GM12878 (cell line): Measurements from ENCODE around the gene DPP4. TPM values are rescaled to one million over a fixed set of nuclear protein-coding genes. Genes with fewer than 3 reads are reported as not detected.

ENCODE experiments used
- ATAC-seq: fragments of 200-7000 bp; cut with Tn5 transposase; 3 replicates; pipeline ENCODE4 v1.9.1; 2020; ENCODE audit warnings: mild to moderate bottlenecking, moderate library complexity
- BruUV-seq: library from RNA; stranded (reverse); fragments of 400-500 nt; replicated peaks from 2 replicates; lab custom pipeline; 2021; lab: Mats Ljungman, UMichigan
- CTCF ChIA-PET: fragments of 300-600 bp; sonication (Branson Sonifier 250); formaldehyde crosslinking; extraction: SDS; loops from one replicate; lab custom pipeline; 2021; ENCODE audit warnings: inconsistent platforms; lab: Yijun Ruan, JAX
- POLR2A ChIA-PET: fragments of 350-600 bp; formaldehyde crosslinking; extraction: SDS; loops from one replicate; lab custom pipeline; 2021; ENCODE audit warnings: inconsistent platforms; lab: Charles Lee
- RAD21 ChIA-PET: fragments of 300-600 bp; sonication (Branson Sonifier 250); formaldehyde crosslinking; loops from one replicate; lab custom pipeline; 2023; ENCODE audit warnings: antibody characterized with exemption; ENCODE audit not compliant: unreplicated experiment; lab: Charles Lee
- SMC1A ChIA-PET: fragments of 300-600 bp; sonication (Branson Sonifier 250); formaldehyde crosslinking; loops from one replicate; lab custom pipeline; 2023; ENCODE audit not compliant: unreplicated experiment, uncharacterized antibody; lab: Charles Lee
- DNase-seq: peaks from one replicate; pipeline ENCODE4 v3.0.0-alpha.2; 2011; ENCODE audit warnings: low read depth, low spot score
- FAIRE-seq: peaks from 3 replicates; lab custom pipeline; 2011; peaks lifted over from hg19 to GRCh38; lab: Jason Lieb, UNC
- H2AFZ ChIP-seq: 2 replicates; pipeline ENCODE4 v1.6.0; 2011; ENCODE audit warnings: low read depth, low read length, control low read depth; ENCODE audit not compliant: control insufficient read depth
- H3K27ac ChIP-seq: 2 replicates; pipeline ENCODE4 v1.5.1; 2011; ENCODE audit warnings: control low read depth; ENCODE audit not compliant: control insufficient read depth, insufficient read depth
- H3K27me3 ChIP-seq, 2 experiments: replicated peaks in 1 of 2; 2 replicates each; pipeline versions ENCODE4 v1.6.0 to v1.6.1; 2011; ENCODE audit warnings: low read length in 1 of 2; ENCODE audit not compliant: control insufficient read depth in 2 of 2, insufficient read depth in 2 of 2
- H3K36me3 ChIP-seq, 2 experiments: 2 replicates each; pipeline ENCODE4 v1.5.1; 2011; ENCODE audit warnings: low read length in 1 of 2; ENCODE audit not compliant: control insufficient read depth in 2 of 2, insufficient read depth in 2 of 2
- H3K4me1 ChIP-seq: 2 replicates; pipeline ENCODE4 v1.6.1; 2011; ENCODE audit warnings: mild to moderate bottlenecking, low read length, moderate library complexity, mixed read lengths; ENCODE audit not compliant: control insufficient read depth, insufficient read depth
- H3K4me2 ChIP-seq: 2 replicates; pipeline ENCODE4 v1.6.0; 2011; ENCODE audit warnings: control low read depth; ENCODE audit not compliant: control insufficient read depth, insufficient read depth
- H3K4me3 ChIP-seq: fragments of 200-600 bp; sonication (generic); 2 replicates; pipeline ENCODE4 v1.5.1; 2016
- H3K79me2 ChIP-seq: 2 replicates; pipeline ENCODE4 v1.6.0; 2011; ENCODE audit warnings: low read length; ENCODE audit not compliant: control insufficient read depth, insufficient read depth
- H3K9ac ChIP-seq: 2 replicates; pipeline ENCODE4 v1.8.0; 2011; ENCODE audit warnings: low read length, control low read depth, mixed read lengths; ENCODE audit not compliant: control insufficient read depth, insufficient read depth
- H3K9me3 ChIP-seq: replicated peaks from 3 replicates; pipeline ENCODE4 v1.5.1; 2011; ENCODE audit warnings: mild to moderate bottlenecking, low read length; ENCODE audit not compliant: control insufficient read depth, insufficient read depth
- H4K20me1 ChIP-seq: 2 replicates; pipeline ENCODE4 v1.6.0; 2011; ENCODE audit not compliant: control insufficient read depth, insufficient read depth
- CBFB ChIP-seq: IDR thresholded peaks from 2 replicates; pipeline ENCODE4 v1.6.1; 2016; ENCODE audit warnings: antibody characterized with exemption, low read depth
- CBX3 ChIP-seq: fragments of 200-600 bp; sonication (generic); IDR thresholded peaks from 2 replicates; pipeline ENCODE4 v1.6.1; 2016; ENCODE audit warnings: low read depth, borderline replicate concordance
- CEBPZ ChIP-seq: fragments of 150-350 bp; IDR thresholded peaks from 2 replicates; pipeline ENCODE4 v1.6.1; 2016; ENCODE audit warnings: low read depth, low read length
- CREM ChIP-seq: IDR thresholded peaks from 2 replicates; pipeline ENCODE4 v1.6.1; 2014; ENCODE audit warnings: antibody characterized with exemption, low read depth
- IKZF2 ChIP-seq, 2 experiments: fragments of 450-650 bp; IDR thresholded peaks; 2 replicates each; pipeline ENCODE4 v1.6.1; 2017; ENCODE audit warnings: mild to moderate bottlenecking in 2 of 2, moderate library complexity in 2 of 2
- NR2C2 ChIP-seq: IDR thresholded peaks from 2 replicates; pipeline ENCODE4 v1.6.1; 2011; ENCODE audit warnings: borderline replicate concordance, low read depth; ENCODE audit not compliant: control insufficient read depth, insufficient read length
- RELB ChIP-seq: fragments of 450-650 bp; IDR thresholded peaks from 2 replicates; pipeline ENCODE4 v1.6.1; 2017; ENCODE audit warnings: low read depth, mild to moderate bottlenecking, moderate library complexity
- ZNF217 ChIP-seq: fragments of 450-650 bp; IDR thresholded peaks from 2 replicates; pipeline ENCODE4 v1.6.1; 2017; ENCODE audit warnings: antibody characterized with exemption, mild to moderate bottlenecking
- WGBS: methylation state at CpG from one replicate; pipeline ENCODE4 v1.1.6; 2016; ENCODE audit warnings: low lambda C conversion rate; ENCODE audit not compliant: insufficient replicate concordance, insufficient coverage; ENCODE audit errors: missing lambda C conversion rate; 5-methylcytosine and 5-hydroxymethylcytosine counted together
- in situ Hi-C: fragments of 300-500 bp; cut with MboI; formaldehyde crosslinking; loops from 9 replicates; pipeline ENCODE4 v1.14.3; 2018; ENCODE audit warnings: mixed read lengths
- intact Hi-C: fragments of 100-400 bp; cut with micrococcal nuclease; formaldehyde crosslinking; loops from one replicate; pipeline ENCODE4 v1.14.2; 2022; ENCODE audit not compliant: unreplicated experiment
- polyA plus RNA-seq, 11 experiments: library from polyadenylated mRNA; depleted of rRNA in 4 of 11; unstranded in 6 of 11; stranded (reverse) in 5 of 11; fragments of >200 nt; fragmentation: Nextera tagmentation in 4 of 11; fragmentation: Illumina TruSeq in 1 of 11; extraction: Ambion mirVana in 4 of 11; extraction: Trizol in 1 of 11; gene quantifications; 1 replicate in 1 of 11; 2 replicates in 10 of 11; pipeline versions ENCODE4 v1.2.1 to v1.2.3, GENCODE V29; 2011 to 2016; ENCODE audit warnings: inconsistent platforms in 2 of 11, missing spikeins in 2 of 11, low read depth in 1 of 11
- total RNA-seq, 4 experiments: library from RNA; depleted of rRNA in 3 of 4; stranded (reverse); fragments of >200 nt in 3 of 4; fragmentation: Illumina TruSeq in 1 of 4; extraction: Trizol in 1 of 4; gene quantifications; 2 replicates each; pipeline versions ENCODE4 v1.2.1 to v1.2.3, GENCODE V29; 2013 to 2021
- TF ChIP-seq, protein P1 (sequence below): fragments of 450-650 bp; IDR thresholded peaks from 2 replicates; pipeline ENCODE4 v1.6.1; 2017; ENCODE audit warnings: mild to moderate bottlenecking, low read depth, inconsistent platforms; ENCODE audit not compliant: poor library complexity, severe bottlenecking
- TF ChIP-seq, protein P2 (sequence below): fragments of 450-650 bp; conservative IDR thresholded peaks from 2 replicates; pipeline ENCODE4 v1.6.1; 2017; ENCODE audit warnings: mild to moderate bottlenecking, moderate library complexity
- TF ChIP-seq, protein P3 (sequence below): fragments of 450-650 bp; IDR thresholded peaks from 2 replicates; pipeline ENCODE4 v1.6.1; 2014; ENCODE audit warnings: mild to moderate bottlenecking

DPP4 gene
- total and polyA plus RNA-seq, 10 of the 15 experiments (the other 5 are each of a cell fraction or from before 2014, with no cell fraction given), result 4.1 to 11.4 (median 9.3) TPM

DNA sequence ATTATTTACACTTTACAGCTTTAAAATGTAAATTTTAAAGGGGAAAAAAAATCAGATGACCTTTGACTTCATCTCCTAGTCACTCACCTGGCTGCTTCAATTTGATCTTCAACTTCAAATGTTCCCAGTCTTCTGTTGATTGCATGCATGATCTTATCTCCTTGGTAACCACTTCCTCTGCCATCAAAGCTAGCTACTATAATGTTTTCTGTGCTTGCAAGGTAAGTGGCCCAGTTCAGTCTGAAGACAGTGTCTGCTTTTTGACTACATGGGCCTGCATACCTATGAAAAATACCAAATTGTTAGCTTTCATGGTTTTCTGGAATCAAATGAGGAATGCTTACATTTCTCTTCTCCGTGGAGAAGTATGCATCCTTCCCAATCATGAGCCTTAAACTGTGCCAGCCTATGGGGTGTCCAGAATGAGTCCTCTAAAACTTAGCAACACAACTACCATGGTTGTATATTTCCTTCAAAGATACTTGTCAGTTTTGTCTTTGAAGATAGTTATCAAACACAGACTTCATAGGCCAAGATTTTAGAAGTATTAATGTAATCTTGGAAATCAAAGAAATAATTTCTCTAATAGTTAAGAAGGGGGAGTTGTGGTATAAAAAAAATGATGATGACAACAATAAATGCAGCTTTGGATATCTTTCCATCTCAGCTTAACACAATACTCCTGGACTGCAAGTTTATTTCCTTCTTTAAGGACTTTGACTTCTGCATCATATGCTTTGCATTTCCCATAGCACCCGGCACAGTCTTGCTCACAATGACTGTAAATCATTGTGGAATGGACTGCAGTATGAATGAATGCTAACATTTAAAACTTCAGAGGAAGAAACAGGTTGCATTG lies 62.1 kb downstream of the DPP4 start:
- Histone ChIP-seq H4K20me1 (no peaks in the 10 kb centered on the region), H3K4me3 (no peak overlapping the region), H3K4me2 (no peak overlapping the region), H3K4me1 (no peaks in the 10 kb centered on the region), H3K27ac (no peak overlapping the region), H3K36me3 (no peaks in the 10 kb centered on the region), H3K9ac (no peak overlapping the region), H2AFZ (no peak overlapping the region), H3K27me3 (no peaks in the 10 kb centered on the region), H3K9me3 (no peaks in the 10 kb centered on the region), H3K79me2 (no peaks in the 10 kb centered on the region)
- no peak for FAIRE-seq
- RAD21 ChIA-PET, result interaction anchor here (4.1 kb wide), 1 partner anchor 114 kb away, joined by 28 read pairs; no protein-coding TSS in a partner anchor
- 8% methylated on average over 2 of the region's 2 CpGs for WGBS
- SMC1A ChIA-PET, result interaction anchor here (0.7 to 3.5 kb wide), 10 partner anchors 12 to 204 kb away, joined by 3 to 12 read pairs (median 6); partner anchors contain the start of gene DPP4
- intact Hi-C loops, result no loop called here
- in situ Hi-C loops, result no loop called here
- no peak for ATAC-seq
- CTCF ChIA-PET, result interaction anchor here (0.5 to 6.5 kb wide), 11 partner anchors 12 to 669 kb away, joined by 3 to 48 read pairs (median 4); partner anchors contain the start of gene DPP4
- DNase-seq, result no peak
- BruUV-seq, result no TSS peak
- POLR2A ChIA-PET, result interaction anchor here (0.6 kb wide), 1 partner anchor 766 kb away, joined by 3 read pairs; no protein-coding TSS in a partner anchor
- TF ChIP-seq CBFB (no peak), CREM (no peak), CEBPZ (no peak), RELB (no peak), CBX3 (no peak), ZNF217 (no peak), IKZF2 (IDR thresholded peaks at IDR 0.05) (no peak), NR2C2 (no peak)
- TF ChIP-seq, protein P1, sequence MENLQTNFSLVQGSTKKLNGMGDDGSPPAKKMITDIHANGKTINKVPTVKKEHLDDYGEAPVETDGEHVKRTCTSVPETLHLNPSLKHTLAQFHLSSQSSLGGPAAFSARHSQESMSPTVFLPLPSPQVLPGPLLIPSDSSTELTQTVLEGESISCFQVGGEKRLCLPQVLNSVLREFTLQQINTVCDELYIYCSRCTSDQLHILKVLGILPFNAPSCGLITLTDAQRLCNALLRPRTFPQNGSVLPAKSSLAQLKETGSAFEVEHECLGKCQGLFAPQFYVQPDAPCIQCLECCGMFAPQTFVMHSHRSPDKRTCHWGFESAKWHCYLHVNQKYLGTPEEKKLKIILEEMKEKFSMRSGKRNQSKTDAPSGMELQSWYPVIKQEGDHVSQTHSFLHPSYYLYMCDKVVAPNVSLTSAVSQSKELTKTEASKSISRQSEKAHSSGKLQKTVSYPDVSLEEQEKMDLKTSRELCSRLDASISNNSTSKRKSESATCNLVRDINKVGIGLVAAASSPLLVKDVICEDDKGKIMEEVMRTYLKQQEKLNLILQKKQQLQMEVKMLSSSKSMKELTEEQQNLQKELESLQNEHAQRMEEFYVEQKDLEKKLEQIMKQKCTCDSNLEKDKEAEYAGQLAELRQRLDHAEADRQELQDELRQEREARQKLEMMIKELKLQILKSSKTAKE, result no peak
- TF ChIP-seq, protein P2, sequence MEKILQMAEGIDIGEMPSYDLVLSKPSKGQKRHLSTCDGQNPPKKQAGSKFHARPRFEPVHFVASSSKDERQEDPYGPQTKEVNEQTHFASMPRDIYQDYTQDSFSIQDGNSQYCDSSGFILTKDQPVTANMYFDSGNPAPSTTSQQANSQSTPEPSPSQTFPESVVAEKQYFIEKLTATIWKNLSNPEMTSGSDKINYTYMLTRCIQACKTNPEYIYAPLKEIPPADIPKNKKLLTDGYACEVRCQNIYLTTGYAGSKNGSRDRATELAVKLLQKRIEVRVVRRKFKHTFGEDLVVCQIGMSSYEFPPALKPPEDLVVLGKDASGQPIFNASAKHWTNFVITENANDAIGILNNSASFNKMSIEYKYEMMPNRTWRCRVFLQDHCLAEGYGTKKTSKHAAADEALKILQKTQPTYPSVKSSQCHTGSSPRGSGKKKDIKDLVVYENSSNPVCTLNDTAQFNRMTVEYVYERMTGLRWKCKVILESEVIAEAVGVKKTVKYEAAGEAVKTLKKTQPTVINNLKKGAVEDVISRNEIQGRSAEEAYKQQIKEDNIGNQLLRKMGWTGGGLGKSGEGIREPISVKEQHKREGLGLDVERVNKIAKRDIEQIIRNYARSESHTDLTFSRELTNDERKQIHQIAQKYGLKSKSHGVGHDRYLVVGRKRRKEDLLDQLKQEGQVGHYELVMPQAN, result no peak
- TF ChIP-seq, protein P3, sequence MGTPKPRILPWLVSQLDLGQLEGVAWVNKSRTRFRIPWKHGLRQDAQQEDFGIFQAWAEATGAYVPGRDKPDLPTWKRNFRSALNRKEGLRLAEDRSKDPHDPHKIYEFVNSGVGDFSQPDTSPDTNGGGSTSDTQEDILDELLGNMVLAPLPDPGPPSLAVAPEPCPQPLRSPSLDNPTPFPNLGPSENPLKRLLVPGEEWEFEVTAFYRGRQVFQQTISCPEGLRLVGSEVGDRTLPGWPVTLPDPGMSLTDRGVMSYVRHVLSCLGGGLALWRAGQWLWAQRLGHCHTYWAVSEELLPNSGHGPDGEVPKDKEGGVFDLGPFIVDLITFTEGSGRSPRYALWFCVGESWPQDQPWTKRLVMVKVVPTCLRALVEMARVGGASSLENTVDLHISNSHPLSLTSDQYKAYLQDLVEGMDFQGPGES, result no peak
